AG10803 (cell line): Measurements from ENCODE around the gene MYCBPAP.
A peak's percentile ranks its signal among the peaks of the same experiment; 100 is the strongest.

Experiments used
- DNase-seq: peaks from one replicate; pipeline ENCODE4 v3.0.0; 2010; ENCODE audit warnings: low read depth
- H3K4me3 ChIP-seq: 2 replicates; pipeline ENCODE4 v1.5.1; 2011; ENCODE audit warnings: mild to moderate bottlenecking, low read length, control low read depth
- TF ChIP-seq, protein P1 (sequence below): conservative IDR thresholded peaks from 2 replicates; pipeline ENCODE4 v1.5.1; 2011; ENCODE audit warnings: mild to moderate bottlenecking, low read length, control low read depth, inconsistent platforms

Gene MYCBPAP

DNA sequence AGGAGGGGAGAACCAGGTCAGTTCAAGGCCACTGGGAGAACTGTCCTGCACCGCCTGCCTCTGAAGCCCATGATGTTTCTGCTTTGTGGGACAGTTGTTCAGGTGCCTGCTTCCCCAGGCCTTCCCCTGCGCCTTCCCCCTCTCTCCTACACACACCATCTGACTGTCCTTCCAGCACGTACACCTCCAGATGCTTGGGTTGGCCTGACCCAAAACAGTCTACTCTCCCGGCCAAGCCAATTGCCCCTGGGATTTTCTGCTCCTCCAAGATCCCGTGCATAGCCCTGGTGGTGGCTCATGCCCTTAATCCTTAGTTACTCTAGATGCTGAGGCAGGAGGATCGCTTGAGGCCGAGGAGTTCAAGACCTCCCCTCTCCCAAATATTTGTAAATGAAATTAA, 30.3 kb upstream of the MYCBPAP start:
- no peak for DNase-seq
- H3K4me3 ChIP-seq, result peak overlapping the region; percentile 95
- TF ChIP-seq, protein P1, sequence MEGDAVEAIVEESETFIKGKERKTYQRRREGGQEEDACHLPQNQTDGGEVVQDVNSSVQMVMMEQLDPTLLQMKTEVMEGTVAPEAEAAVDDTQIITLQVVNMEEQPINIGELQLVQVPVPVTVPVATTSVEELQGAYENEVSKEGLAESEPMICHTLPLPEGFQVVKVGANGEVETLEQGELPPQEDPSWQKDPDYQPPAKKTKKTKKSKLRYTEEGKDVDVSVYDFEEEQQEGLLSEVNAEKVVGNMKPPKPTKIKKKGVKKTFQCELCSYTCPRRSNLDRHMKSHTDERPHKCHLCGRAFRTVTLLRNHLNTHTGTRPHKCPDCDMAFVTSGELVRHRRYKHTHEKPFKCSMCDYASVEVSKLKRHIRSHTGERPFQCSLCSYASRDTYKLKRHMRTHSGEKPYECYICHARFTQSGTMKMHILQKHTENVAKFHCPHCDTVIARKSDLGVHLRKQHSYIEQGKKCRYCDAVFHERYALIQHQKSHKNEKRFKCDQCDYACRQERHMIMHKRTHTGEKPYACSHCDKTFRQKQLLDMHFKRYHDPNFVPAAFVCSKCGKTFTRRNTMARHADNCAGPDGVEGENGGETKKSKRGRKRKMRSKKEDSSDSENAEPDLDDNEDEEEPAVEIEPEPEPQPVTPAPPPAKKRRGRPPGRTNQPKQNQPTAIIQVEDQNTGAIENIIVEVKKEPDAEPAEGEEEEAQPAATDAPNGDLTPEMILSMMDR, result no peak

DNA sequence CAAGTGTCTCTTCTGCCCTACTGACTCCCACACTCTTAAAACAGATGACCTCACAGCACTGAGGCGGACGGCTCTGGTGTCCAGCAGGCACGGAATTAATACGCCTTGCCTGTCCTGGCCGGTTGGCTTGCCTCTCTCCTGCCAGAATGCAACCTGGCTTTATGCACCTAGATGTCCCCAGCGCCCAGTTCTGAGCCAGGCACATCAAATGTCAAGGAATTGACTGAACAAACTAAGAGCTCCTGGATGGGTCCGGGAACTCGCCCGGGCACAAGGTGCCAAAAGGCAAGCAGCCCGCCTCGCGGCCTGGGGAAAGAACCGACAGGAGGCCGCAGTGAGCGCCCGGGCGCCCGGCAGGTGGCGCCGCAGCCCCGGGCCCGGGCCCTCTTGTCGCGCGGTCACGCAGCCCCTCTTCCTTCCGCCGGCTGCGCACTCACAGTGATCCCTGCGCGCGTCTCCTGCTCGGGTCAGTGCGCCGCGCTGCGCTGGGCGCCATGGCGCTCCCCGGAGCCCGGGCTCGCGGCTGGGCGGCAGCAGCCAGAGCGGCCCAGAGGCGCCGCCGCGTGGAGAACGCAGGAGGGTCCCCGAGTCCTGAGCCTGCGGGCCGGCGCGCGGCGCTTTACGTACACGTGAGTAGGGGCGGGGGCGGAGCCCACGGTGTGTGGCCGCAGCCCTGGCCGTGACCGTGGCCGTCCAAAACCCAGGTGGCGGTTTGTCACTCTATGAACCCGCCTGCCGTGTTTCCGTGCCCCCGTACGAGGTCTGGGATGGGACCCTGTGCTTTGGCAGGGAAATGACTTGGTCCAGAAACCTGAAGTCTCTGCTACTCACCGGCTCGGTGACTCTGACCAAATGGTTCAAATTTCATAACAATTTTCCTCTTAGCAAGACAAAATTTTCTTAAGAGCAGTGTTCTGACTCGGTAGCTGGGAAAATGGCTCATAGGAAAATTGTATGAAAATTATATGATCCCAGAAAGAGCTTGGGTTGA, 29.6 kb upstream of the MYCBPAP start, which contains the start of gene RSAD1:
Gene RSAD1, plus strand, starts transcription at position 470 of the 991 bp plus-strand sequence. Its CDS starts 25 bp downstream, at position 495.
- peak within 1 kb of the TSS; percentile 95 for H3K4me3 ChIP-seq
- TF ChIP-seq, protein P1, result peak; percentile 12
- DNase-seq, result peak; percentile 90

- TF ChIP-seq, protein P1, result peak; percentile 65
- H3K4me3 ChIP-seq, result peak overlapping the region; percentile 95
- peak; percentile 79 for DNase-seq
Observed at GRCh38 chr17:50479522-50480141, 28.6 kb upstream of the MYCBPAP start.

- H3K4me3 ChIP-seq, result no peak overlapping the region
- DNase-seq, result no peak
- TF ChIP-seq, protein P1, result no peak
Observed at GRCh38 chr17:50480142-50480764, 28.0 kb upstream of the MYCBPAP start.

- TF ChIP-seq, protein P1, result no peak
- no peak for DNase-seq
- no peak overlapping the region for H3K4me3 ChIP-seq
Observed at GRCh38 chr17:50480854-50481490, 27.3 kb upstream of the MYCBPAP start.

- TF ChIP-seq, protein P1, result no peak
Observed at GRCh38 chr17:50481648-50482047, 26.6 kb upstream of the MYCBPAP start.

More at GRCh38 chr17:50481648-50482047, 26.6 kb upstream of the MYCBPAP start:
- H3K4me3 ChIP-seq, result no peak overlapping the region
- no peak for DNase-seq
